Panc1 (cell line): Measurements from ENCODE around the gene PTTG1IP. TPM values are rescaled to one million over a fixed set of nuclear protein-coding genes. Genes with fewer than 3 reads are reported as not detected.
"Not testable (repeated sequence)": the region's sequence is repeated elsewhere in the genome, so short reads cannot be mapped to it uniquely, and the experiment has no call there.

Source experiments
- ATAC-seq: fragments of 200-7000 bp; cut with Tn5 transposase; 2 replicates; pipeline ENCODE4 v1.9.1; 2020; ENCODE audit warnings: mild to moderate bottlenecking, moderate library complexity
- BruUV-seq: library from RNA; stranded (reverse); fragments of 400-500 nt; replicated peaks from 2 replicates; lab custom pipeline; 2021; lab: Mats Ljungman, UMichigan
- CTCF ChIA-PET: fragments of 300-600 bp; sonication (Branson Sonifier 250); formaldehyde crosslinking; loops from one replicate; lab custom pipeline; 2022; ENCODE audit warnings: antibody characterized with exemption; lab: Charles Lee
- POLR2A ChIA-PET: fragments of 300-600 bp; sonication (Branson Sonifier 250); formaldehyde crosslinking; loops from one replicate; lab custom pipeline; 2022; ENCODE audit warnings: antibody characterized with exemption; lab: Charles Lee
- DNase-seq: peaks from one replicate; pipeline ENCODE4 v3.0.0-alpha.2; 2010; ENCODE audit warnings: low read depth, low spot score
- H3K27ac ChIP-seq: 2 replicates; pipeline ENCODE4 v1.5.1; 2011; ENCODE audit warnings: mild to moderate bottlenecking, low read length, inconsistent platforms
- H3K27me3 ChIP-seq: fragments of 200-500 bp; sonication (Bioruptor generic); 2 replicates; pipeline ENCODE4 v1.6.0; 2014; ENCODE audit warnings: low read length, inconsistent platforms; ENCODE audit not compliant: control insufficient read depth, insufficient read depth
- H3K36me3 ChIP-seq: fragments of 200-500 bp; sonication (Bioruptor generic); 2 replicates; pipeline ENCODE4 v1.5.1; 2014; ENCODE audit warnings: inconsistent platforms, mild to moderate bottlenecking, low read length, moderate library complexity; ENCODE audit not compliant: control insufficient read depth, insufficient read depth
- H3K4me1 ChIP-seq: 2 replicates; pipeline ENCODE4 v1.5.1; 2011; ENCODE audit warnings: inconsistent platforms, mild to moderate bottlenecking, low read length, moderate library complexity; ENCODE audit not compliant: control insufficient read depth, insufficient read depth
- H3K4me3 ChIP-seq, 2 experiments: 2 replicates each; pipeline ENCODE4 v1.5.1; 2011 to 2012; ENCODE audit warnings: low read depth in 2 of 2, low read length in 2 of 2, mild to moderate bottlenecking in 2 of 2, inconsistent platforms in 1 of 2, moderate library complexity in 1 of 2
- H3K9me3 ChIP-seq: fragments of 200-500 bp; sonication (Bioruptor generic); 2 replicates; pipeline ENCODE4 v1.5.1; 2014; ENCODE audit warnings: low read depth, mild to moderate bottlenecking, inconsistent platforms, low read length, moderate library complexity; ENCODE audit not compliant: control insufficient read depth, insufficient read depth
- POLR2AphosphoS5 ChIP-seq: IDR thresholded peaks from 2 replicates; pipeline ENCODE4 v1.6.1; 2012; ENCODE audit warnings: mild to moderate bottlenecking, low read depth, low read length, moderate library complexity
- REST ChIP-seq, 2 experiments: IDR thresholded peaks; 2 replicates each; pipeline ENCODE4 v1.6.1; 2011 to 2012; ENCODE audit warnings: low read depth in 2 of 2, control low read depth in 1 of 2, low read length in 1 of 2, mild to moderate bottlenecking in 1 of 2, moderate library complexity in 1 of 2; ENCODE audit not compliant: insufficient read depth in 1 of 2
- SIN3A ChIP-seq: IDR thresholded peaks from 2 replicates; pipeline ENCODE4 v1.6.1; 2012; ENCODE audit warnings: low read depth, mild to moderate bottlenecking, low read length, moderate library complexity, borderline replicate concordance; ENCODE audit not compliant: insufficient read depth
- TCF7L2 ChIP-seq: IDR thresholded peaks from 2 replicates; pipeline ENCODE4 v1.6.1; 2011; ENCODE audit warnings: mild to moderate bottlenecking, low read depth, low read length, inconsistent platforms
- in situ Hi-C: cut with HindIII; loops from 2 replicates; pipeline ENCODE4 v1.10.0; 2016; ENCODE audit warnings: low sequenced_read_pairs, low pct_unique_long_range_greater_than_20kb
- intact Hi-C: fragments of 100-400 bp; cut with micrococcal nuclease; formaldehyde crosslinking; loops from one replicate; pipeline ENCODE4 v1.10.0; 2022; ENCODE audit not compliant: unreplicated experiment
- total RNA-seq: library from RNA; stranded (reverse); gene quantifications from one replicate; pipeline ENCODE4 v1.2.1, GENCODE V29; 2021; ENCODE audit not compliant: unreplicated experiment
- TF ChIP-seq, protein P1 (sequence below): fragments of 450-650 bp; IDR thresholded peaks from 2 replicates; pipeline ENCODE4 v1.5.1; 2017; ENCODE audit warnings: mild to moderate bottlenecking

Gene PTTG1IP
- total RNA-seq, 1 experiment from 2014 or later = 226 TPM

DNA sequence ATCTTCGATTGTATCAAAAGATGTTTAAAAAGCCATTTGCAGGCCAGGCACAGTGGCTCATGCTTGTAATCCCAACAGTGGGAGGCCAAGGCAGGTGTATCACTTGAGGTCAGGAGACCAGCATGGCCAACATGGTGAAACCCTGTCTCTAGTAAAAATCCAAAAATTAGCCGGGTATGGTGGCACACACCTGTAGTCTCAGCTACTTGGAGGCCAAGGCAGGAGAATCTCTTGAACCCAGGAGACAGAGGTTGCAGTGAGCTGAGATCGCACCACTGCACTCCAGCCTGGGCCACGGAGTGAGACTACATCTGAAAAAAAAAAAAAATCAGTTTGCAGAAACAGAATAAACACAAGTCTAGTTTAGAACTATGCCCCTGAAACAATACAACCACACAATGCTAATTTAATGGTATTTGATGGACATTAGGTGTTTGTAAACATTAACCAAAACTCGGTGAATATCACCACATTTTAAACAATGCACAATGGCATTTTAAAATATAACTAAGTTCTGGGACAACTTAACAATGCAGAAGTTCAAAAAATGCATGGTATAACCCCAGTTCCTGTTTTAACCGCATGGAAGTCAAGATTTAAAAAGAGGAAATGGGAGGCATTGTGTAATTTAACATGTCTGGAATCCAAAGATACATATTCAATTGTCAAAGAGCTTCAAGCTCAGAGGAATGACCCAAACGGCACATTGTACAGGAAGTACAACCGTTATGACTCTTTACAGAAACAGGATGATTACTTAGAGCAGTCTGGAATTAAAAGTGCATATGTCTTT is 7.1 kb upstream of the PTTG1IP start:
- in situ Hi-C loops (no loop called here), intact Hi-C loops (no loop called here)
- no TSS peak for BruUV-seq
- Histone ChIP-seq H3K36me3 (no peaks in the 10 kb centered on the region), H3K27me3 (no peaks in the 10 kb centered on the region), H3K27ac (no peak overlapping the region), H3K4me1 (peaks cover 9% of the 10 kb centered on the region), H3K4me3 (no peak overlapping the region), H3K9me3 (no peaks in the 10 kb centered on the region)
- no peak for TF ChIP-seq POLR2AphosphoS5
- TF ChIP-seq, protein P1, sequence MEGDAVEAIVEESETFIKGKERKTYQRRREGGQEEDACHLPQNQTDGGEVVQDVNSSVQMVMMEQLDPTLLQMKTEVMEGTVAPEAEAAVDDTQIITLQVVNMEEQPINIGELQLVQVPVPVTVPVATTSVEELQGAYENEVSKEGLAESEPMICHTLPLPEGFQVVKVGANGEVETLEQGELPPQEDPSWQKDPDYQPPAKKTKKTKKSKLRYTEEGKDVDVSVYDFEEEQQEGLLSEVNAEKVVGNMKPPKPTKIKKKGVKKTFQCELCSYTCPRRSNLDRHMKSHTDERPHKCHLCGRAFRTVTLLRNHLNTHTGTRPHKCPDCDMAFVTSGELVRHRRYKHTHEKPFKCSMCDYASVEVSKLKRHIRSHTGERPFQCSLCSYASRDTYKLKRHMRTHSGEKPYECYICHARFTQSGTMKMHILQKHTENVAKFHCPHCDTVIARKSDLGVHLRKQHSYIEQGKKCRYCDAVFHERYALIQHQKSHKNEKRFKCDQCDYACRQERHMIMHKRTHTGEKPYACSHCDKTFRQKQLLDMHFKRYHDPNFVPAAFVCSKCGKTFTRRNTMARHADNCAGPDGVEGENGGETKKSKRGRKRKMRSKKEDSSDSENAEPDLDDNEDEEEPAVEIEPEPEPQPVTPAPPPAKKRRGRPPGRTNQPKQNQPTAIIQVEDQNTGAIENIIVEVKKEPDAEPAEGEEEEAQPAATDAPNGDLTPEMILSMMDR = no peak
- TF ChIP-seq REST (IDR thresholded peaks at IDR 0.05; ENCODE audit: insufficient read depth in 1 of 2, low read depth in 2 of 2, low read length in 1 of 2) = no peak
- no peak for TF ChIP-seq SIN3A
- TF ChIP-seq TCF7L2 = no peak
- no peak for ATAC-seq
- CTCF ChIA-PET = no interaction called here
- POLR2A ChIA-PET = no interaction called here
- no peak for DNase-seq

DNA sequence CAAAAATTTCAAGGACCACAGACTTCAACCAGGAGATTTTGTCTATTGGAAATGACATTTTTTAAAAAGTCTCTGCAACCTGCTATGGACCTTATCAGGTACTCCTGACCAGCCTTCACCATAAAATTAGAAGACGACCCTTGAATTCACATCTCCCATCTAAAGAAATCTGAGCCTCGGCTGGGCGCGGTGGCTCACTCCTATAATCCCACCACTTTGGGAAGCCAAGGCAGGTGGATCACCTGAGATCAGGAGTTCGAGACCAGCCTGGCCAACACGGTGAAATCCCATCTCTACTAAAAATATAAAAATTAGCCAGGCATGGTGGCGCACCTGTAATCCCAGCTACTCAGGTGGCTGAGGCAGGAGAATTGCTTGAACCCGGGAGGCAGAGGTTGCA is 5.7 kb upstream of the PTTG1IP start:
- intact Hi-C loops = loop anchor here (10.0 kb wide), 1 partner anchor 46 kb away; the partner anchor contains the start of gene ITGB2

More for the DNA sequence above, 5.7 kb upstream of the PTTG1IP start:
- H3K27me3 ChIP-seq, DNase-seq, H3K36me3 ChIP-seq, POLR2A ChIA-PET, ATAC-seq, in situ Hi-C loops, H3K4me3 ChIP-seq, H3K9me3 ChIP-seq, H3K27ac ChIP-seq, BruUV-seq: not testable (repeated sequence)
- CTCF ChIA-PET = interaction anchor here (0.5 kb wide), 1 partner anchor 53 kb away, joined by 3 read pairs; no protein-coding TSS in a partner anchor
- peaks cover 11% of the 10 kb centered on the region for H3K4me1 ChIP-seq
